Gastrocnemius medialis (tissue), 4 donors: ENCODE data around the gene BRIP1. TPM values are rescaled to one million over a fixed set of nuclear protein-coding genes. Genes with fewer than 3 reads are reported as not detected.

Experiments
- ATAC-seq, 2 donors: fragments of 150-250 bp; one replicate each; pipeline ENCODE4 v1.9.1; 2016
- DNase-seq, 2 donors: peaks; one replicate each; pipeline ENCODE4 v3.0.0-alpha.2; 2019
- H3K27ac ChIP-seq, 4 donors: fragments of 200-600 bp; sonication (generic); 1 replicate in 1 of 4; 2 replicates in 3 of 4; pipeline ENCODE4 v1.5.1; 2016 to 2018; ENCODE audit warnings: mild to moderate bottlenecking in 2 of 4, moderate library complexity in 1 of 4
- H3K27me3 ChIP-seq, 3 donors: fragments of 200-600 bp; sonication (generic) in 2 of 3; 1 replicate in 1 of 3; 2 replicates in 2 of 3; pipeline versions ENCODE4 v1.5.1 to v1.6.0; 2016 to 2019; ENCODE audit warnings: mild to moderate bottlenecking in 1 of 3, moderate library complexity in 1 of 3
- H3K36me3 ChIP-seq, 2 donors: fragments of 200-600 bp; sonication (generic) in 1 of 2; one replicate each; pipeline ENCODE4 v1.5.1; 2017 to 2018
- H3K4me1 ChIP-seq, 2 donors: fragments of 200-600 bp; sonication (generic) in 1 of 2; one replicate each; pipeline ENCODE4 v1.5.1; 2016 to 2017; ENCODE audit warnings: mild to moderate bottlenecking in 2 of 2
- H3K4me3 ChIP-seq, 4 donors: fragments of 200-600 bp; sonication (generic) in 3 of 4; 1 replicate in 1 of 4; 2 replicates in 3 of 4; pipeline ENCODE4 v1.5.1; 2016 to 2019; ENCODE audit warnings: mild to moderate bottlenecking in 2 of 4
- H3K9me3 ChIP-seq, 3 donors: fragments of 200-600 bp; sonication (generic) in 2 of 3; 1 replicate in 1 of 3; 2 replicates in 2 of 3; pipeline ENCODE4 v1.5.1; 2016 to 2019
- POLR2A ChIP-seq, 2 donors: fragments of 450-650 bp; IDR thresholded peaks; one replicate each; pipeline ENCODE4 v1.6.1; 2017; ENCODE audit warnings: antibody characterized with exemption in 2 of 2, mild to moderate bottlenecking in 2 of 2, moderate library complexity in 2 of 2
- in situ Hi-C, 4 donors: fragments of 200-750 bp; cut with MboI; loops; one replicate each; pipeline versions ENCODE4 v1.15.0 to v1.8.0; 2017; ENCODE audit warnings: low sequenced_read_pairs in 4 of 4
- intact Hi-C: fragments of 100-400 bp; cut with DNase I; formaldehyde crosslinking; loops from one replicate; pipeline ENCODE4 v1.15.1; 2023; ENCODE audit warnings: low total_unique reads
- total RNA-seq, 4 donors: library from RNA; depleted of rRNA; stranded (reverse); fragments of >200 nt; gene quantifications; one replicate each; pipeline versions ENCODE4 v1.1.0 to v1.2.3, GENCODE V29; 2016
- TF ChIP-seq, protein P1 (sequence below), 5 experiments: fragments of 450-650 bp in 3 of 5; fragments of 200-600 bp in 2 of 5; sonication (generic) in 2 of 5; IDR thresholded peaks in 4 of 5; conservative IDR thresholded peaks in 1 of 5; 1 replicate in 4 of 5; 2 replicates in 1 of 5; pipeline ENCODE4 v1.5.1; 2016 to 2019; ENCODE audit warnings: antibody characterized with exemption in 5 of 5, mild to moderate bottlenecking in 3 of 5, moderate library complexity in 3 of 5

BRIP1 gene
- total RNA-seq, 4 donors from 2014 or later = 0.09 to 0.13 TPM; not detected in 2

DNA sequence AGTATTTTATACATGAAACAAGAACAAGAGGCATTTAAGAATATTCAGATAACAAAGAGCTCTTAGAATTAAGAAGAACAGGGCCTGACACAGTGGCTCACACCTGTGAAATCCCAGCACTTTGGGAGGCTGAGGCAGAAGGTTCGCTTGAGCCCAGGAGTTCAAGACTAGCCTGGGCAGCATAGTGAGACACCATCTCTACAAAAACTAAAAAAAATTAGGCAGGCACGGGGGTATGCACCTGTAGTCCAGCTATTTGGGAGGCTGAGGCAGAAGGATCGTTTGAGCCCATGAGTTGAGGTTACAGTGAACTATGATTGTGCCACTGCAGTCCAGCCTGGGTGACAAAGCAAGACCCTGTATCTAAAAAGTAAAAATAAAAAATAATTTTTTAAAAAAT, 12.5 kb upstream of the BRIP1 start:
- DNase-seq (no peak), ATAC-seq (no peak)
- H3K9me3 ChIP-seq = no peaks in the 10 kb centered on the region
- no peaks in the 10 kb centered on the region for H3K27me3 ChIP-seq
- in situ Hi-C loops (no loop called here), intact Hi-C loops (no loop called here)
- H3K4me1 ChIP-seq = no peaks in the 10 kb centered on the region
- H3K36me3 ChIP-seq = peaks cover 0 to 27% of the 10 kb centered on the region in 2 donors
- TF ChIP-seq POLR2A (IDR thresholded peaks at IDR 0.05) = no peak
- TF ChIP-seq, protein P1, sequence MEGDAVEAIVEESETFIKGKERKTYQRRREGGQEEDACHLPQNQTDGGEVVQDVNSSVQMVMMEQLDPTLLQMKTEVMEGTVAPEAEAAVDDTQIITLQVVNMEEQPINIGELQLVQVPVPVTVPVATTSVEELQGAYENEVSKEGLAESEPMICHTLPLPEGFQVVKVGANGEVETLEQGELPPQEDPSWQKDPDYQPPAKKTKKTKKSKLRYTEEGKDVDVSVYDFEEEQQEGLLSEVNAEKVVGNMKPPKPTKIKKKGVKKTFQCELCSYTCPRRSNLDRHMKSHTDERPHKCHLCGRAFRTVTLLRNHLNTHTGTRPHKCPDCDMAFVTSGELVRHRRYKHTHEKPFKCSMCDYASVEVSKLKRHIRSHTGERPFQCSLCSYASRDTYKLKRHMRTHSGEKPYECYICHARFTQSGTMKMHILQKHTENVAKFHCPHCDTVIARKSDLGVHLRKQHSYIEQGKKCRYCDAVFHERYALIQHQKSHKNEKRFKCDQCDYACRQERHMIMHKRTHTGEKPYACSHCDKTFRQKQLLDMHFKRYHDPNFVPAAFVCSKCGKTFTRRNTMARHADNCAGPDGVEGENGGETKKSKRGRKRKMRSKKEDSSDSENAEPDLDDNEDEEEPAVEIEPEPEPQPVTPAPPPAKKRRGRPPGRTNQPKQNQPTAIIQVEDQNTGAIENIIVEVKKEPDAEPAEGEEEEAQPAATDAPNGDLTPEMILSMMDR (IDR thresholded peaks at IDR 0.05 in 4 of 5, conservative IDR thresholded peaks at IDR 0.05 in 1 of 5) = no peak
- H3K27ac ChIP-seq = no peak overlapping the region
- H3K4me3 ChIP-seq = no peak overlapping the region

DNA sequence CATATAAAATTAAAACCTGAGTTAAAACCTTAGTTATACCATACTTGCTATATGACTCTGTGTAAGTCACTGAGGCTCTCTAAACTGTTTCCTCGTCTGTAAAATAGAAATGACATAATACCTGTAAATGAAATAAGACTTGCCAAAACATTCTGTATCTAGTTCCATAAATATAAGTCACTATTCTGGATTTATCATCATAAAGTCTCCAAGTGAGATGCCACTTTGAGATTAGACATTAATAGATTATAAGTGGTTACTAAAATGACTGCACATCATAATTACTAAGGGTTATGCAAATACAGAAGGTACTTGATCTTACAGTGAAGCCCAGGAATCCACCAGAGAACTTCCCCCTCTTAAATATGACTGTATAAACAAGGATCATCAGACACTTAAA, 12.0 kb upstream of the BRIP1 start:
- H3K4me1 ChIP-seq = no peaks in the 10 kb centered on the region
- in situ Hi-C loops = no loop called here
- H3K27ac ChIP-seq = no peak overlapping the region
- intact Hi-C loops = no loop called here
- H3K4me3 ChIP-seq = no peak overlapping the region
- DNase-seq (no peak), ATAC-seq (no peak)
- TF ChIP-seq POLR2A (IDR thresholded peaks at IDR 0.05) = no peak
- TF ChIP-seq, protein P1 (IDR thresholded peaks at IDR 0.05 in 4 of 5, conservative IDR thresholded peaks at IDR 0.05 in 1 of 5) = no peak
- peaks cover 0 to 30% of the 10 kb centered on the region in 2 donors for H3K36me3 ChIP-seq
- H3K27me3 ChIP-seq = no peaks in the 10 kb centered on the region
- H3K9me3 ChIP-seq = no peaks in the 10 kb centered on the region

DNA sequence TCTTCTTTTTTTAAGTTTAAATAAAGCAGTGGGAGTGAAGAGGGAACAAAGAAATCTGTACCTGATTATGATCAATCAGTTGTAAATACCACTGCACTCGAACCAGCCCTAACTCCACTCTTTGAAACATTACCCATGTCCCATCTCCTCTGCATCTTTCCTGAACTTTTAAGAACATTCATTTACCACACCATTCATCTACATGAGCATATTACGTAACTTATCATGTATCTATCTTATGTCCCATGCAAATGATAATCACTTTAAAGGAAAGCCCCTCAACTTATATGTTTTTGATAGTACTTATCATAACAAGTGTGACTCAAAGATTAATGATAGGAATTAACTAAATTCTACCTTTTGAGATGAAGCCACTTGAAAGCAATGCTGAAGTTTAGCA, 10.7 kb upstream of the BRIP1 start:
- DNase-seq (no peak), ATAC-seq (no peak)
- in situ Hi-C loops (no loop called here), intact Hi-C loops (no loop called here)
- Histone ChIP-seq H3K4me1 (no peaks in the 10 kb centered on the region), H3K4me3 (no peak overlapping the region), H3K9me3 (no peaks in the 10 kb centered on the region), H3K36me3 (peaks cover 0 to 42% of the 10 kb centered on the region in 2 donors), H3K27me3 (no peaks in the 10 kb centered on the region), H3K27ac (no peak overlapping the region)
- TF ChIP-seq, protein P1 (IDR thresholded peaks at IDR 0.05 in 4 of 5, conservative IDR thresholded peaks at IDR 0.05 in 1 of 5) = no peak
- TF ChIP-seq POLR2A (IDR thresholded peaks at IDR 0.05) = no peak

DNA sequence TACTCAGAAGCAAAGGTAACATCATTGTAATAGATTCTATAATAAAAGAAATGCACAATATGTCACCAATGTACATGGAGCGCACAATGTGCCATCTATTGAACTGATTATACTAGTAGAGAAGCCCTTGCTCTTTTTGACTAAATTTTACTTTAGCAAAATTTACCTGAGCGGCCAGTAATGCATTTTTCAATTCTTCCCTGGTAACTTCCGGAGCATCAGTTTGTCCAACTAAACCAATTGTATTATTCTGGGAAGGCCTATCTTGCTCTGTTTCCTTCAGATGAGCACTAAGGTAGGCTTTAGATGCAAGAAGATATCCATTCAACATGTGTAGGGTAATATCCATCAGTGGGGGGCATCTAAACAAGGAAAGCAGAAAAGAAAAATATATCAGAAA, 8.8 kb upstream of the BRIP1 start:
- TF ChIP-seq, protein P1 (IDR thresholded peaks at IDR 0.05 in 4 of 5, conservative IDR thresholded peaks at IDR 0.05 in 1 of 5) = no peak
- no peak for TF ChIP-seq POLR2A (IDR thresholded peaks at IDR 0.05)
- in situ Hi-C loops (no loop called here), intact Hi-C loops (no loop called here)
- Histone ChIP-seq H3K27me3 (no peaks in the 10 kb centered on the region), H3K9me3 (no peaks in the 10 kb centered on the region), H3K27ac (no peak overlapping the region), H3K4me3 (no peak overlapping the region), H3K4me1 (no peaks in the 10 kb centered on the region), H3K36me3 (peaks cover 0 to 45% of the 10 kb centered on the region in 2 donors)
- DNase-seq (no peak), ATAC-seq (no peak)

DNA sequence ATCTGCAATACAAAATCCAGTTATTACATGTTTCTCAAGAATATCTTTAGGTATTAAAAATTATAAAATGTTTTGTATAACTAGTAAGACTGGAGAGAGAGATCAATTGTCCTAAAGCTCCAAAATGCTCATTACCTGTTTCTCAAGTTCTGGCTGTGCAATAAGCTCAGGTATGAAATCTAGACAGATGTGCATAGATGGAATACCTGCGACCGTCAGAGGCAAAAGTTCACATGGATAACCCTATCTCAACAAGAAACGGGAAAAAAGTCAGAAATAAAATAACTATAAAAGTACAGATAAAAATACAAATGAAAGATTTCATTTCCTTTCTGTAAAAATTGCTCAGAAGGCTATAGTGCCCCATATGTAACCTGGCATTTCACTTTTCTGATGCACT, 5.8 kb upstream of the BRIP1 start:
- Histone ChIP-seq H3K4me1 (peaks cover 1 to 2% of the 10 kb centered on the region in 2 donors), H3K9me3 (no peaks in the 10 kb centered on the region), H3K4me3 (no peak overlapping the region), H3K27ac (no peak overlapping the region), H3K36me3 (peaks cover 0 to 43% of the 10 kb centered on the region in 2 donors), H3K27me3 (no peaks in the 10 kb centered on the region)
- ATAC-seq (no peak), DNase-seq (no peak)
- intact Hi-C loops (loop anchor here (10.0 kb wide), 1 partner anchor 454 kb away; no protein-coding TSS in a partner anchor), in situ Hi-C loops (loop anchor here in 1 of 4 donors (10.0 kb wide), 1 partner anchor 196 kb away; the partner anchor contains the start of gene MED13)
- TF ChIP-seq, protein P1 (IDR thresholded peaks at IDR 0.05 in 4 of 5, conservative IDR thresholded peaks at IDR 0.05 in 1 of 5) = no peak
- no peak for TF ChIP-seq POLR2A (IDR thresholded peaks at IDR 0.05)
